CD4-positive, alpha-beta T cell treated with Interleukin-15 for 4 hours (primary cell): ENCODE results near the gene ZNF101.
A peak's percentile ranks its signal among the peaks of the same experiment; 100 is the strongest.
"Not testable (repeated sequence)": the region's sequence is repeated elsewhere in the genome, so short reads cannot be mapped to it uniquely, and the experiment has no call there.

Experiments used
- DNase-seq: peaks from one replicate; pipeline ENCODE4 v3.0.0-alpha.2; 2020; ENCODE audit warnings: low spot score

ZNF101 gene

GRCh38 chr19:19661675-19662251, 6.9 kb upstream of the ZNF101 start:
- DNase-seq = peak; percentile 41

GRCh38 chr19:19662344-19662743, 6.3 kb upstream of the ZNF101 start:
- no peak for DNase-seq

- no peak for DNase-seq
Measured at GRCh38 chr19:19662871-19663255, 5.8 kb upstream of the ZNF101 start.

GRCh38 chr19:19663256-19664120, 5.2 kb upstream of the ZNF101 start, which contains the start of gene ATP13A1:
Gene ATP13A1, minus strand, starts transcription at chr19:19663676. Its CDS starts 10 bp downstream, at chr19:19663666.
- DNase-seq = peak; percentile 97

- not testable (repeated sequence) for DNase-seq
Measured at GRCh38 chr19:19665420-19665948, 3.2 kb upstream of the ZNF101 start.

- peak; percentile 30 for DNase-seq
Measured at GRCh38 chr19:19670070-19670551, 1.5 kb downstream of the ZNF101 start.

GRCh38 chr19:19672816-19673215, 4.2 kb downstream of the ZNF101 start:
- DNase-seq = no peak

GRCh38 chr19:19674315-19674714, 5.7 kb downstream of the ZNF101 start:
- DNase-seq = no peak

GRCh38 chr19:19677579-19677978, 8.9 kb downstream of the ZNF101 start:
- no peak for DNase-seq

GRCh38 chr19:19679176-19680073, 10.8 kb downstream of the ZNF101 start:
- DNase-seq = no peak

GRCh38 chr19:19686119-19686518, 17.5 kb downstream of the ZNF101 start:
- DNase-seq = not testable (repeated sequence)

GRCh38 chr19:19686580-19686979, 17.9 kb downstream of the ZNF101 start:
- no peak for DNase-seq

GRCh38 chr19:19687090-19687489, 18.5 kb downstream of the ZNF101 start:
- no peak for DNase-seq

- not testable (repeated sequence) for DNase-seq
Measured at GRCh38 chr19:19689023-19689422, 20.4 kb downstream of the ZNF101 start.

- no peak for DNase-seq
Measured at GRCh38 chr19:19691683-19692082, 23.0 kb downstream of the ZNF101 start.

- DNase-seq = no peak
Measured at GRCh38 chr19:19696386-19696785, 27.7 kb downstream of the ZNF101 start.

GRCh38 chr19:19697589-19697988, 28.9 kb downstream of the ZNF101 start:
- DNase-seq = no peak

GRCh38 chr19:19700493-19700892, 31.9 kb downstream of the ZNF101 start:
- DNase-seq = not testable (repeated sequence)

- DNase-seq = no peak
Measured at GRCh38 chr19:19704836-19705235, 36.2 kb downstream of the ZNF101 start.

- DNase-seq = no peak
Measured at GRCh38 chr19:19710506-19710905, 41.9 kb downstream of the ZNF101 start.

GRCh38 chr19:19711306-19711933, 42.8 kb downstream of the ZNF101 start:
- no peak for DNase-seq
